ENCODE results near the gene SIMC1. TPM values are rescaled to one million over a fixed set of nuclear protein-coding genes. Genes with fewer than 3 reads are reported as not detected.

SIMC1 gene
- total RNA-seq, 2 experiments from 2014 or later: 28.4 to 30.3 TPM

- peaks cover 21% of the 10 kb centered on the region for H3K4me1 Mint-ChIP-seq (ENCODE audit: low read depth)
- DNase-seq: no peak
- H3K36me3 Mint-ChIP-seq (ENCODE audit: low read depth): peaks cover 50% of the 10 kb centered on the region
- no peaks in the 10 kb centered on the region for H3K27me3 Mint-ChIP-seq (ENCODE audit: low read depth)
- no peak overlapping the region for H3K27ac Mint-ChIP-seq
- H3K4me3 Mint-ChIP-seq: no peak overlapping the region
- no peaks in the 10 kb centered on the region for H3K9me3 Mint-ChIP-seq
- intact Hi-C loops (cut with micrococcal nuclease): no loop called here
- CTCF ChIA-PET: interaction anchor here (1.1 kb wide), 1 partner anchor 12 kb away, joined by 3 read pairs; no protein-coding TSS in a partner anchor
These were observed 143.8 kb downstream of the SIMC1 start for GRCh38 chr5:176381979-176382378.

DNA sequence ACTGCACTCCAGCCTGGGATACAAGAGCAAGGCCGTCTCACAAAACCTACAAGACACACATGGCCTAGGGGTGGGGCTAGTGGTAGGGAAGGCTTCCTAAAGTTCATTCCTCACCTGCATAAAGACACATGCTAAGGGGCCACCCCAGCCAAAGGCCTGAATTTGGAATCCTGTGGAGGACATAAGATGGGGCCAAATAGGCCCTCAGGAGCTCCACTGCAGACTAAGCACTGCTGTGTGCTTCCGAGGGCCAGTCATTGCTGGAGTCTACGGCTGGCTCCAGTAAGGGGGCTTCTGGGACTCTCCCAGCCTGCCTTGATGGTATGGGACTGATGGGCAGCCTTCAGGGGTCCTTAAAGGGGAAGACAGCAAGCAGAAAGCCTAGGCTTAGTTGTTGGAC is 144.5 kb downstream of the SIMC1 start:
- intact Hi-C loops (cut with micrococcal nuclease): no loop called here
- Mint-ChIP-seq H3K4me3 (no peak overlapping the region), H3K4me1 (ENCODE audit: low read depth) (peaks cover 25% of the 10 kb centered on the region), H3K36me3 (ENCODE audit: low read depth) (peaks cover 57% of the 10 kb centered on the region), H3K27ac (no peak overlapping the region), H3K27me3 (ENCODE audit: low read depth) (no peaks in the 10 kb centered on the region), H3K9me3 (no peaks in the 10 kb centered on the region)
- CTCF ChIA-PET: no interaction called here
- DNase-seq: no peak

- Mint-ChIP-seq H3K36me3 (ENCODE audit: low read depth) (peaks cover 62% of the 10 kb centered on the region), H3K27ac (no peak overlapping the region), H3K4me3 (no peak overlapping the region), H3K4me1 (ENCODE audit: low read depth) (peaks cover 25% of the 10 kb centered on the region), H3K27me3 (ENCODE audit: low read depth) (no peaks in the 10 kb centered on the region), H3K9me3 (no peaks in the 10 kb centered on the region)
- intact Hi-C loops (cut with micrococcal nuclease): no loop called here
- DNase-seq: no peak
- CTCF ChIA-PET: no interaction called here
These were observed 145.2 kb downstream of the SIMC1 start for GRCh38 chr5:176383248-176383905.

DNA sequence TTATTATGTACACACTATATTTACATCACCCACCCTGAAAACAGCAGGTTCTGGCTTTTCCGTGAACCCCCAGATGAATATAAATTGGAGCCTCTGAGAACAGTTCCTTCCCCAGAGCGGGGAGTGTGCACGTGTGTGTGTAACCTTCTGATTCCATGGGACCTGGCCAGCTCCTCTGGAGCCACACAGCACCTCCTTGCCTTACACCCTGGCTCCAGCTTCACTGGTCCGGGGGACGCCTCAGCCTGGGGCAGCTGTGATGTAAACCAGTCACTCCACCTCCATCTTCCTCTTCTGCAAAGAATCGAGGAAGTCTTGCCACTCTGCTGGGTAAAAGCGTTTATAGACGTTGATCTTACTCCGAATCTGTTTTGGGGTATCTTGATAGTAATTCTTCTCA is 145.7 kb downstream of the SIMC1 start:
- no peak for DNase-seq
- peaks cover 25% of the 10 kb centered on the region for H3K4me1 Mint-ChIP-seq (ENCODE audit: low read depth)
- no peak overlapping the region for H3K27ac Mint-ChIP-seq
- intact Hi-C loops (cut with micrococcal nuclease): no loop called here
- CTCF ChIA-PET: no interaction called here
- H3K9me3 Mint-ChIP-seq: no peaks in the 10 kb centered on the region
- peaks cover 62% of the 10 kb centered on the region for H3K36me3 Mint-ChIP-seq (ENCODE audit: low read depth)
- no peak overlapping the region for H3K4me3 Mint-ChIP-seq
- H3K27me3 Mint-ChIP-seq (ENCODE audit: low read depth): no peaks in the 10 kb centered on the region

DNA sequence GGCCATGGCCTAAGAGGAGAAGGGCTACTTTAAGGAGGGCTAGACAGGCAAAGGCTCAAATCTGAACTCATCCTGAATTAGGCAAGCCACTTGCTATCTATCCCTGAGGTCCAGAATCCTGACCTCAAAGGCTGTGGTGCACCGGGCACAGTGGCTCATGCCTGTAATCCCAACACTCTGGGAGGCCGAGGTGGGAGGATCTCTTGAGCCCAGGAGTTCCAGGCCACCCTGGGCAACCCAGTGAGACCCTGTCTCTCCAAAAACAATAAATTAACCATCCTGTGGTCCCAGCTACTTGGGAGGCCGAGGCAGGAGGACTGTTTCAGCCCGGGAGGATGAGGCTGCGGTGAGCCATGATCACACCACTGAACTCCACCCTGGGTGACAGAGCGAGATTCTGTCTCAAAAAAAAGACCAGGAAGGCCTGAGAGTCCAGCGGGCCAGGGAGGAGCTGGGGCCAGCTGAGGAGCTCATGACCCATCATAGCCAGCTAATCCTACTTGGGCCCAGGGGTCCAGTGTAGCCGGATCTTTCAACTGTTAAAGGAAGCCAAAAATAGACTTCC is 146.2 kb downstream of the SIMC1 start:
- H3K36me3 Mint-ChIP-seq (ENCODE audit: low read depth): peaks cover 66% of the 10 kb centered on the region
- H3K27me3 Mint-ChIP-seq (ENCODE audit: low read depth): no peaks in the 10 kb centered on the region
- no peaks in the 10 kb centered on the region for H3K9me3 Mint-ChIP-seq
- H3K27ac Mint-ChIP-seq: no peak overlapping the region
- intact Hi-C loops (cut with micrococcal nuclease): no loop called here
- CTCF ChIA-PET: no interaction called here
- H3K4me3 Mint-ChIP-seq: no peak overlapping the region
- no peak for DNase-seq
- H3K4me1 Mint-ChIP-seq (ENCODE audit: low read depth): peaks cover 26% of the 10 kb centered on the region

- Mint-ChIP-seq H3K9me3 (no peaks in the 10 kb centered on the region), H3K27ac (no peak overlapping the region), H3K27me3 (ENCODE audit: low read depth) (no peaks in the 10 kb centered on the region), H3K36me3 (ENCODE audit: low read depth) (peaks cover 65% of the 10 kb centered on the region), H3K4me3 (no peak overlapping the region), H3K4me1 (ENCODE audit: low read depth) (peaks cover 31% of the 10 kb centered on the region)
- intact Hi-C loops (cut with micrococcal nuclease): loop anchor here (5.0 kb wide), 1 partner anchor 1042 kb away; the partner anchor contains the start of gene GRK6
- CTCF ChIA-PET: interaction anchor here (1.2 kb wide), 1 partner anchor 13 kb away, joined by 3 read pairs; no protein-coding TSS in a partner anchor
- no peak for DNase-seq
These were observed 146.8 kb downstream of the SIMC1 start for GRCh38 chr5:176384991-176385390.

DNA sequence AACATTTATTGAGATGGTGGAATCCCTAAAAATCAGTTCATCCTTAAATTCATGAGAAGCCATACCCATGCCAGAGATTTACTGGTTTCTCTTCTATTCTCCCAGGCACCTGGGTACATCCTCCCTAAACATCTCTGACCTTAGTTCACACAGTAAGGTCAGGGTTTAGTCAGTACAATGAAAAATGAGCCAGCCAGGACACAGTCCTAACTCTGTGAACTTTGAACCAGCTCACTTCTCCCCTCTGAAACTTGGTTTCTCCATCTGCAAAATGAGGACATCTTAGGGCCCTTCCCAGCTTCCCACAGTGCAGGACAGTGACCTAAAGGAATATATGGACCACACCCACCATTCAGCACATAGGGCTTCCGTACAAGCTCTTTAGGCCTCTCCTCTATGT is 148.3 kb downstream of the SIMC1 start:
- CTCF ChIA-PET: interaction anchor here (0.7 kb wide), 1 partner anchor 103 kb away, joined by 3 read pairs; no protein-coding TSS in a partner anchor
- Mint-ChIP-seq H3K4me3 (peak overlapping the region; percentile 100), H3K27me3 (ENCODE audit: low read depth) (no peaks in the 10 kb centered on the region), H3K9me3 (no peaks in the 10 kb centered on the region), H3K27ac (no peak overlapping the region), H3K4me1 (ENCODE audit: low read depth) (peaks cover 33% of the 10 kb centered on the region), H3K36me3 (ENCODE audit: low read depth) (peaks cover 67% of the 10 kb centered on the region)
- no peak for DNase-seq
- intact Hi-C loops (cut with micrococcal nuclease): loop anchor here (5.0 kb wide), 1 partner anchor 1041 kb away; the partner anchor contains the start of gene GRK6

DNA sequence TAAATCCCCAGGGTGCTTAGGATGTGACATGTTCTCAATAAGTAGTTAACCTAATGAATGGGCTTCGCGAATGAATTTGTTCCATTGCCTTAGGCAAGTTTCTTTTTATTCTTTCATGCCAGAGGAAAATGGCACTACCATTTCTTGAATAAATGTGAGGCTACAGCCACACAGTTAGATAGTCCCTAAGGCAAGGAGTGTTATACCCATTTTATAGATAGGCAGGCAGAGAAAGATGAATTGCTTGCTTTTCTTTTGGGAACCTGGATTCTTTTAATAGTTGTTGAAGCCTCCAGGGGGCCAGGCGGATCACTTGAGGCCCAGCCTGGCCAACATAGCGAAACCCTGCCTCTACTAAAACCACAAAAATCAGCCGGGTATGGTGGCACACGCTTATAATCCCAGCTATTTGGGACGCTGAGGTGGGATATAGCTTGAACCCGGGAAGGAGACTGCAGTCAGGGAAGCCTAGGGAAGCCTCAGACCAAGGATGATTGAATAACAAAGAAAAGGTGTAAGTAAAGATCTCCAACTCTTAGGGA is 149.2 kb downstream of the SIMC1 start:
- Mint-ChIP-seq H3K27ac (peak overlapping the region; percentile 100), H3K27me3 (ENCODE audit: low read depth) (no peaks in the 10 kb centered on the region), H3K36me3 (ENCODE audit: low read depth) (peaks cover 63% of the 10 kb centered on the region), H3K9me3 (no peaks in the 10 kb centered on the region), H3K4me1 (ENCODE audit: low read depth) (peaks cover 33% of the 10 kb centered on the region), H3K4me3 (peak overlapping the region; percentile 100)
- CTCF ChIA-PET: no interaction called here
- intact Hi-C loops (cut with micrococcal nuclease): loop anchor here (5.0 kb wide), 1 partner anchor 1040 kb away; the partner anchor contains the start of gene GRK6
- DNase-seq: no peak

DNA sequence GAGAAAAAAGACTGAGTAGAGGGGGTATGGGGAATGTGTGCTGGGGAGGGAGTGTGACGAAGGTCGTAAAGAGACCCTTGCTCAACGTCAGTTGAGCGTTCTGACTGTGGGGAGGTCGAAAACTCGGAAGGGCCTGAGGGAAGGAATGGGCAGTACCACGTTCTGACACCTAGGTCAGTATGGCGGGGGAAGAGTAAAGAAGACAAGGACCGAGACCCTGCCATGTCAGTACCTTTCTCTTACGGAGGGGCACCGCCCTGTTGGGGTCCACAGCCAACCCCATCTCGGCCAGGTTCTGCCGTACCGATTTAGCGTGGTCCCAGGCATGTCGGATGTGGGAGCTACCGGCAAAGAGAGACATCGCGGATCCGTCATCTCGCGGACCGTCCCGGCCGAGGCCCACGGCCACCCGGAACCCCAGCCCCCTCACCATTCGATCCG is 149.8 kb downstream of the SIMC1 start:
- no peaks in the 10 kb centered on the region for H3K27me3 Mint-ChIP-seq (ENCODE audit: low read depth)
- peak overlapping the region; percentile 100 for H3K4me3 Mint-ChIP-seq
- no peaks in the 10 kb centered on the region for H3K9me3 Mint-ChIP-seq
- H3K36me3 Mint-ChIP-seq (ENCODE audit: low read depth): peaks cover 59% of the 10 kb centered on the region
- CTCF ChIA-PET: no interaction called here
- peaks cover 33% of the 10 kb centered on the region for H3K4me1 Mint-ChIP-seq (ENCODE audit: low read depth)
- DNase-seq: no peak
- intact Hi-C loops (cut with micrococcal nuclease): loop anchor here (1.0 to 5.0 kb wide), 5 partner anchors 60 to 1039 kb away; partner anchors contain the start of genes FAF2, GRK6, RNF44 and TSPAN17
- H3K27ac Mint-ChIP-seq: peak overlapping the region; percentile 100

DNA sequence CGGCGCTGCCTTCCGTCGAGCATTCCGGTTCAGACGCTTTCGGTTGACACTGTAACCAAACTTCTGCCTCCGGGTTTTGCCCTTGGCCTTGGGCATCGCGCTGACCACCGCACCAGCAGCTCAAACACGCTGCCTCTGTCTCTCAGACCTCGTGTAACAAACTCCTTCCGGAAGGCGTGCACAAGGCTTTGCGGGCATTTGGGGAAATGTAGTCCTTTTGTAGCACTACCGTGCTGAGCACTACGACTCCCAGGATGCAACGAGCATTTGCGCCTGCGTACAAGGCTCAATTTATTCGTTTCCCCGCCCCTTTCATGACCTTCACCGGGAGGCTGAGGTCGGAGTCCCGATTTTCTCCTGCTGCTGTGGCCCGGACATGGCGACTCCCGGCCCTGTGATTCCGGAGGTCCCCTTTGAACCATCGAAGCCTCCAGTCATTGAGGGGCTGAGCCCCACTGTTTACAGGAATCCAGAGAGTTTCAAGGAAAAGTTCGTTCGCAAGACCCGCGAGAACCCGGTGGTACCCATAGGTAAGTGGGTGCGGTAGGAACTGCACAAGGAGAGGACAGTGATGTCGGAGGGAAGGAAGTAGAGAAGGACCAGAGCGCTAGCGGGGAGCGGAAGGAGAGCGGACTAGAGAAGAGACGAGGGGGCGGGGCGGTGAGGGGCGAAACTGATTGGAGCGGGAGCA is 150.4 kb downstream of the SIMC1 start, which contains the start of the genes HIGD2A and NOP16:
Gene HIGD2A (plus strand): TSS at position 308 of the 691 bp plus-strand sequence. CDS start 69 bp downstream, at position 377.
Gene NOP16 (minus strand): TSS at position 155 of the 691 bp plus-strand sequence. CDS start 59 bp downstream, at position 96.
- Mint-ChIP-seq H3K27me3 (ENCODE audit: low read depth) (no peaks in the 10 kb centered on the region), H3K27ac (peak within 1 kb of the TSS; percentile 100), H3K4me1 (ENCODE audit: low read depth) (peaks cover 33% of the 10 kb centered on the region), H3K9me3 (no peaks in the 10 kb centered on the region), H3K36me3 (ENCODE audit: low read depth) (peaks cover 56% of the 10 kb centered on the region), H3K4me3 (peak within 1 kb of the TSS; percentile 100)
- intact Hi-C loops (cut with micrococcal nuclease): loop anchor here (1.0 to 5.0 kb wide), 8 partner anchors 27 to 1039 kb away; partner anchors contain the start of genes CLTB, FAF2, GRK6 and KIAA1191
- CTCF ChIA-PET: no interaction called here
- peak; percentile 100 for DNase-seq

DNA sequence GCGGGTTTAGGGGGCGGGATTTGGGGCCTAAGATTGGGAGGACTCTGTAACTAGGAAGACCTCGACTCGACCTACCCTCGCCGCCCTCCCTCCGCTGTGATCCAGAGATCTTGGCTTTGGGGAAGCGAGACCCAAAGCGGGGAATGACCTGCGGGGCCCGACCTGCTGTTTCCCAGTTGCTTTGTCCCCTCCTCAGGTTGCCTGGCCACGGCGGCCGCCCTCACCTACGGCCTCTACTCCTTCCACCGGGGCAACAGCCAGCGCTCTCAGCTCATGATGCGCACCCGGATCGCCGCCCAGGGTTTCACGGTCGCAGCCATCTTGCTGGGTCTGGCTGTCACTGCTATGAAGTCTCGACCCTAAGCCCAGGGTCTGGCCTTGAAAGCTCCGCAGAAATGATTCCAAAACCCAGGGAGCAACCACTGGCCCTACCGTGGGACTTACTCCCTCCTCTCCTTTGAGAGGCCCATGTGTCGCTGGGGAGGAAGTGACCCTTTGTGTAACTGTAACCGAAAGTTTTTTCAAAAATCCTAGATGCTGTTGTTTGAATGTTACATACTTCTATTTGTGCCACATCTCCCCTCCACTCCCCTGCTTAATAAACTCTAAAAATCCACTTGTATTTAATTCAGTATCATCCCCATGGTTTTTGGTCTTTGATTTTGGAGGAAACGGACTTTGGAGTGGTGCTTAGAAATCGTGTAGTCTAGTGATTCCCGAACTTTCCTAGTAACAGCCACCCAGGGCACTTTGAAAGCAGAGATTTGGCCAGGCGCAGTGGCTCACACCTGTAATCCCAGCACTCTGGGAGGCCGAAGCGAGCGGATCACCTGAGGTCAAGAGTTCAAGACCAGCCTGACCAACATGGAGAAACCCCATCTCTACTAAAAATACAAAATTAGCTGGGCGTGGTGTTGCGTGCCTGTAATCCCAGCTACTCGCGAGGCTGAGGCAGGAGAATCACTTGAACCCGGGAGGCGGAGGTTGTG is 151.2 kb downstream of the SIMC1 start:
- Mint-ChIP-seq H3K4me3 (peak overlapping the region; percentile 100), H3K9me3 (no peaks in the 10 kb centered on the region), H3K27me3 (ENCODE audit: low read depth) (no peaks in the 10 kb centered on the region), H3K36me3 (ENCODE audit: low read depth) (peaks cover 50% of the 10 kb centered on the region), H3K4me1 (ENCODE audit: low read depth) (peaks cover 33% of the 10 kb centered on the region), H3K27ac (peak overlapping the region; percentile 100)
- no peak for DNase-seq
- CTCF ChIA-PET: no interaction called here
- intact Hi-C loops (cut with micrococcal nuclease): loop anchor here (1.0 to 5.0 kb wide), 4 partner anchors 27 to 1038 kb away; partner anchors contain the start of genes CLTB, GRK6, KIAA1191 and UIMC1

All from activated naive CD4-positive, alpha-beta T cell treated with anti-CD3 and anti-CD28 coated beads for 36 hours (primary cell).